HEK293 (cell line): ENCODE measurements around the gene PDZD4.

Experiments used
- HOXD13 ChIP-seq: sonication (generic); formaldehyde crosslinking; IDR thresholded peaks from 2 replicates; pipeline ENCODE4 v1.8.0; 2022; ENCODE audit warnings: missing genetic modification reagents, borderline replicate concordance
- IKZF3 ChIP-seq: fragments of 450-650 bp; IDR thresholded peaks from 2 replicates; pipeline ENCODE4 v1.5.0; 2018; ENCODE audit warnings: missing biosample characterization, mild to moderate bottlenecking, missing genetic modification characterization, moderate library complexity
- KLF17 ChIP-seq: fragments of 450-650 bp; formaldehyde crosslinking; IDR thresholded peaks from 2 replicates; pipeline ENCODE4 v1.5.1; 2016; ENCODE audit warnings: missing biosample characterization, missing genetic modification characterization
- PRDM10 ChIP-seq: fragments of 450-650 bp; formaldehyde crosslinking; IDR thresholded peaks from 2 replicates; pipeline ENCODE4 v1.5.1; 2016; ENCODE audit warnings: missing biosample characterization, missing genetic modification characterization
- SALL2 ChIP-seq: fragments of 450-650 bp; formaldehyde crosslinking; IDR thresholded peaks from 2 replicates; pipeline ENCODE4 v1.5.0; 2017; ENCODE audit warnings: missing biosample characterization, mild to moderate bottlenecking, missing genetic modification characterization, borderline replicate concordance
- ZBTB1 ChIP-seq: fragments of 450-650 bp; formaldehyde crosslinking; IDR thresholded peaks from 2 replicates; pipeline ENCODE4 v1.5.1; 2016; ENCODE audit warnings: missing biosample characterization, missing genetic modification characterization
- ZBTB17 ChIP-seq: fragments of 450-650 bp; formaldehyde crosslinking; IDR thresholded peaks from 2 replicates; pipeline ENCODE4 v1.5.1; 2016; ENCODE audit warnings: missing biosample characterization, missing genetic modification characterization
- ZBTB44 ChIP-seq: fragments of 450-650 bp; IDR thresholded peaks from 2 replicates; pipeline ENCODE4 v1.5.1; 2018; ENCODE audit warnings: missing biosample characterization, mild to moderate bottlenecking, missing genetic modification characterization
- ZFP69B ChIP-seq: fragments of 450-650 bp; formaldehyde crosslinking; IDR thresholded peaks from 2 replicates; pipeline ENCODE4 v1.5.1; 2016; ENCODE audit warnings: missing biosample characterization, missing genetic modification characterization
- ZNF10 ChIP-seq: fragments of 450-650 bp; formaldehyde crosslinking; IDR thresholded peaks from 2 replicates; pipeline ENCODE4 v1.5.1; 2017; ENCODE audit warnings: missing biosample characterization, missing genetic modification characterization
- ZNF155 ChIP-seq: fragments of 450-650 bp; formaldehyde crosslinking; IDR thresholded peaks from 2 replicates; pipeline ENCODE4 v1.5.1; 2016; ENCODE audit warnings: missing biosample characterization, missing genetic modification characterization
- ZNF16 ChIP-seq: fragments of 450-650 bp; formaldehyde crosslinking; IDR thresholded peaks from 2 replicates; pipeline ENCODE4 v1.5.1; 2016; ENCODE audit warnings: low read depth, missing biosample characterization, missing genetic modification characterization
- ZNF221 ChIP-seq: fragments of 450-650 bp; formaldehyde crosslinking; IDR thresholded peaks from 2 replicates; pipeline ENCODE4 v1.5.1; 2017; ENCODE audit warnings: missing biosample characterization, missing genetic modification characterization, borderline replicate concordance
- ZNF248 ChIP-seq: fragments of 450-650 bp; formaldehyde crosslinking; IDR thresholded peaks from 2 replicates; pipeline ENCODE4 v1.5.1; 2017; ENCODE audit warnings: missing biosample characterization, missing genetic modification characterization
- ZNF266 ChIP-seq: fragments of 450-650 bp; formaldehyde crosslinking; IDR thresholded peaks from 2 replicates; pipeline ENCODE4 v1.5.1; 2016; ENCODE audit warnings: missing biosample characterization, missing genetic modification characterization, low read depth
- ZNF311 ChIP-seq: fragments of 450-650 bp; formaldehyde crosslinking; IDR thresholded peaks from 2 replicates; pipeline ENCODE4 v1.5.1; 2017; ENCODE audit warnings: missing biosample characterization, missing genetic modification characterization, borderline replicate concordance
- ZNF362 ChIP-seq: fragments of 450-650 bp; formaldehyde crosslinking; IDR thresholded peaks from 2 replicates; pipeline ENCODE4 v1.5.1; 2016; ENCODE audit warnings: missing biosample characterization, missing genetic modification characterization
- ZNF366 ChIP-seq: fragments of 450-650 bp; formaldehyde crosslinking; conservative IDR thresholded peaks from 2 replicates; pipeline ENCODE4 v1.5.1; 2016; ENCODE audit warnings: missing biosample characterization, missing genetic modification characterization
- ZNF37A ChIP-seq: fragments of 450-650 bp; IDR thresholded peaks from 2 replicates; pipeline ENCODE4 v1.5.1; 2018; ENCODE audit warnings: missing biosample characterization, missing genetic modification characterization
- ZNF394 ChIP-seq: fragments of 450-650 bp; formaldehyde crosslinking; IDR thresholded peaks from 2 replicates; pipeline ENCODE4 v1.5.1; 2016; ENCODE audit warnings: missing biosample characterization, missing genetic modification characterization, mild to moderate bottlenecking, moderate library complexity, borderline replicate concordance
- ZNF416 ChIP-seq: fragments of 450-650 bp; formaldehyde crosslinking; IDR thresholded peaks from 2 replicates; pipeline ENCODE4 v1.5.1; 2016; ENCODE audit warnings: missing biosample characterization, missing genetic modification characterization
- ZNF433 ChIP-seq: fragments of 450-650 bp; formaldehyde crosslinking; IDR thresholded peaks from 2 replicates; pipeline ENCODE4 v1.5.1; 2016; ENCODE audit warnings: missing biosample characterization, missing genetic modification characterization, low read depth
- ZNF473 ChIP-seq: fragments of 450-650 bp; formaldehyde crosslinking; IDR thresholded peaks from 2 replicates; pipeline ENCODE4 v1.5.1; 2017; ENCODE audit warnings: missing biosample characterization, missing genetic modification characterization
- ZNF571 ChIP-seq: fragments of 450-650 bp; formaldehyde crosslinking; IDR thresholded peaks from 2 replicates; pipeline ENCODE4 v1.5.0; 2017; ENCODE audit warnings: missing biosample characterization, missing genetic modification characterization
- ZNF664 ChIP-seq: fragments of 450-650 bp; formaldehyde crosslinking; IDR thresholded peaks from 2 replicates; pipeline ENCODE4 v1.5.1; 2016; ENCODE audit warnings: missing biosample characterization, missing genetic modification characterization
- ZNF707 ChIP-seq: fragments of 450-650 bp; formaldehyde crosslinking; IDR thresholded peaks from 2 replicates; pipeline ENCODE4 v1.5.1; 2016; ENCODE audit warnings: missing biosample characterization, missing genetic modification characterization
- ZSCAN23 ChIP-seq: fragments of 450-650 bp; formaldehyde crosslinking; IDR thresholded peaks from 2 replicates; pipeline ENCODE4 v1.5.1; 2016; ENCODE audit warnings: missing biosample characterization, missing genetic modification characterization
- ZXDB ChIP-seq: fragments of 450-650 bp; formaldehyde crosslinking; IDR thresholded peaks from 2 replicates; pipeline ENCODE4 v1.5.1; 2016; ENCODE audit warnings: missing biosample characterization, missing genetic modification characterization
- TF ChIP-seq, protein P1 (sequence below): fragments of 450-650 bp; formaldehyde crosslinking; IDR thresholded peaks from 2 replicates; pipeline ENCODE4; 2016; ENCODE audit warnings: missing biosample characterization, missing genetic modification characterization
- TF ChIP-seq, protein P2 (sequence below): fragments of 450-650 bp; formaldehyde crosslinking; IDR thresholded peaks from 2 replicates; pipeline ENCODE4 v1.5.1; 2016; ENCODE audit warnings: missing biosample characterization, missing genetic modification characterization

The PDZD4 gene

GRCh38 chrX:153766098-153766817, 64.1 kb downstream of the PDZD4 start (continued):
- TF ChIP-seq, protein P1, sequence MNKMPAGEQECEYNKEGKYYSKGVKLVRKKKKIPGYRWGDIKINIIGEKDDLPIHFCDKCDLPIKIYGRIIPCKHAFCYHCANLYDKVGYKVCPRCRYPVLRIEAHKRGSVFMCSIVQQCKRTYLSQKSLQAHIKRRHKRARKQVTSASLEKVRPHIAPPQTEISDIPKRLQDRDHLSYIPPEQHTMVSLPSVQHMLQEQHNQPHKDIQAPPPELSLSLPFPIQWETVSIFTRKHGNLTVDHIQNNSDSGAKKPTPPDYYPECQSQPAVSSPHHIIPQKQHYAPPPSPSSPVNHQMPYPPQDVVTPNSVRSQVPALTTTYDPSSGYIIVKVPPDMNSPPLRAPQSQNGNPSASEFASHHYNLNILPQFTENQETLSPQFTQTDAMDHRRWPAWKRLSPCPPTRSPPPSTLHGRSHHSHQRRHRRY (tag by site-specific recombination) = no peak
- TF ChIP-seq ZNF155 (no peak), KLF17 (tag by site-specific recombination) (peak; percentile 82), ZNF571 (tag by site-specific recombination) (no peak), ZNF10 (no peak), ZNF266 (tag by site-specific recombination) (no peak), IKZF3 (tag by site-specific recombination) (no peak), ZNF248 (no peak), ZSCAN23 (tag by site-specific recombination) (no peak), ZBTB44 (tag by site-specific recombination) (no peak), PRDM10 (tag by site-specific recombination) (peak; percentile 47; the same call in 1 of the 2 replicates), ZNF311 (tag by site-specific recombination) (no peak), ZNF473 (tag by site-specific recombination) (no peak), ZNF416 (tag by site-specific recombination) (no peak), ZNF221 (tag by site-specific recombination) (no peak), ZFP69B (0 out of 2 replicates have a peak, but pooled peaks have one; percentile 23), ZNF394 (tag by site-specific recombination) (no peak), ZNF37A (no peak), ZNF664 (tag by site-specific recombination) (no peak), ZNF366 (tag by site-specific recombination) (peak; percentile 79), ZXDB (no peak), ZBTB1 (tag by site-specific recombination) (no peak), ZNF707 (tag by site-specific recombination) (no peak), ZNF362 (tag by site-specific recombination) (no peak), HOXD13 (CRISPR knock-in tag) (no peak), SALL2 (tag by site-specific recombination) (no peak), ZNF433 (no peak), ZNF16 (tag by site-specific recombination) (no peak), ZBTB17 (tag by site-specific recombination) (peak; percentile 69)
- TF ChIP-seq, protein P2, sequence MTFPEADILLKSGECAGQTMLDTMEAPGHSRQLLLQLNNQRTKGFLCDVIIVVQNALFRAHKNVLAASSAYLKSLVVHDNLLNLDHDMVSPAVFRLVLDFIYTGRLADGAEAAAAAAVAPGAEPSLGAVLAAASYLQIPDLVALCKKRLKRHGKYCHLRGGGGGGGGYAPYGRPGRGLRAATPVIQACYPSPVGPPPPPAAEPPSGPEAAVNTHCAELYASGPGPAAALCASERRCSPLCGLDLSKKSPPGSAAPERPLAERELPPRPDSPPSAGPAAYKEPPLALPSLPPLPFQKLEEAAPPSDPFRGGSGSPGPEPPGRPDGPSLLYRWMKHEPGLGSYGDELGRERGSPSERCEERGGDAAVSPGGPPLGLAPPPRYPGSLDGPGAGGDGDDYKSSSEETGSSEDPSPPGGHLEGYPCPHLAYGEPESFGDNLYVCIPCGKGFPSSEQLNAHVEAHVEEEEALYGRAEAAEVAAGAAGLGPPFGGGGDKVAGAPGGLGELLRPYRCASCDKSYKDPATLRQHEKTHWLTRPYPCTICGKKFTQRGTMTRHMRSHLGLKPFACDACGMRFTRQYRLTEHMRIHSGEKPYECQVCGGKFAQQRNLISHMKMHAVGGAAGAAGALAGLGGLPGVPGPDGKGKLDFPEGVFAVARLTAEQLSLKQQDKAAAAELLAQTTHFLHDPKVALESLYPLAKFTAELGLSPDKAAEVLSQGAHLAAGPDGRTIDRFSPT = peak; percentile 75; the same call in 1 of the 2 replicates
